ENCODE measurements around the gene TNFRSF8.

TNFRSF8 gene

DNA sequence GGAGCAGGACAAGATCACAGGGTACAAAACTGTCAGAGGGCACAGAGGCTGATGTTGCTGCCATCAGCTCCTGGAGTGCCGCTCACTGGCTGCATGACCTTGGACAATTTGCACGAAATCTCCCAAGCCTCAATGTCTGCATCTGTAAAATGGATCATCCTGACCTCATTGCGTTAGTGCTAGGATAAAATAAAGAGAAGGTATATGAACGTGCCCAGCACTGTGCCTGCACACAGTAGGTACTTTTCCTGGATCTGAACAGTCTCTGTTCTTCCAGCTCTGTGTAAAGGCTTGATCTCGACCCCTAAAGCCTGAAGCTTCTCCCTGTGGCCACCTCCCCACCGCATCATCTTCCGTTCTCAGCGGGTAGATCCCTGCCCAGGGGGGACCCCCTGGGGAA lies 116.6 kb downstream of the TNFRSF8 start:
- in situ Hi-C loops (cut with HindIII; ENCODE audit: low pct_unique_long_range_greater_than_20kb, low sequenced_read_pairs) = no loop called here
- TF ChIP-seq JUND (IDR thresholded peaks at IDR 0.05; ENCODE audit: low read depth) = no peak
- DNase-seq (ENCODE audit: low read depth in 1 of 2, low spot score in 1 of 2) = no peak

DNA sequence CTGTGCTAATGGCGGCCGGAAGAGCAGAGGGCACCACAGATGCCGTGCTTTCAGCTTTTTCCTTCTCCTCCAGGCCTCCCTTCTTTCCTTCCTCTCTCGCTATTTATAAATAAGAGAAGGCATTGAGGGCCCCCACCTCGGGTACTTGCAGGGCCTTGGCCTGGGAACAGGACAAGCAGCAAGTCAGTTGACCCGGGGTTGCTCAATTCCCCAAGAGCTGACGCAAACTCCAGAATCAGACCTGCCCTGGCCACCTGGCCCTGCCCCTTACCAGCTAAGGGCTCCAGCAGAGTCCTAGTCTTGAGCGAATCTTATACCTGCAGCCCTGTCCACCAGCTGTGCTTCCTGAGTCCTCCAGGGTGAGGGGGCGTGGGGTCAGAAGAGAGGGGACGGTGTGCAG lies 117.2 kb downstream of the TNFRSF8 start:
- in situ Hi-C loops (cut with HindIII; ENCODE audit: low pct_unique_long_range_greater_than_20kb, low sequenced_read_pairs) = no loop called here
- no peak for DNase-seq (ENCODE audit: low read depth in 1 of 2, low spot score in 1 of 2)
- no peak for TF ChIP-seq JUND (IDR thresholded peaks at IDR 0.05; ENCODE audit: low read depth)

DNA sequence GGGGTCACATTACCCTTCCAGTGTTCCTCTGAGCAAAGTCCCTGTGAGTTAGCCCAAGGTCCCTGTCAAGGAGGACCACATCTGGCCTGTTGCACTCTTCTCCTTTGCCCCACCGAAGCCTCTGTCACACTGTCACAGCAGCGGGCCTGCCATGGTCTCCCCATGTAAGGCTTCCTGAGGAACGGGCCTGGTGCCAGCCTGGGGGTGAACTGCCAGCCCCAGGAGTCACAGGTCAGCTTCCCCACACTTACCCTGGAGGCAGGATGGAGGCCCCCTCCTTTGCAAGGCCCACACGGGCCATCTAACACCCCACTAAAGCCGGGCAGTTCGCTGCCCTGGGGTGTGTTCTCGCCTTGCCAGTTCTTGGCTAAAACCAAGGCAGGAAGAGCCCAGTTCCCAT lies 117.8 kb downstream of the TNFRSF8 start:
- no peak for DNase-seq (ENCODE audit: low read depth in 1 of 2, low spot score in 1 of 2)
- no peak for TF ChIP-seq JUND (IDR thresholded peaks at IDR 0.05; ENCODE audit: low read depth)
- in situ Hi-C loops (cut with HindIII; ENCODE audit: low pct_unique_long_range_greater_than_20kb, low sequenced_read_pairs) = no loop called here

DNA sequence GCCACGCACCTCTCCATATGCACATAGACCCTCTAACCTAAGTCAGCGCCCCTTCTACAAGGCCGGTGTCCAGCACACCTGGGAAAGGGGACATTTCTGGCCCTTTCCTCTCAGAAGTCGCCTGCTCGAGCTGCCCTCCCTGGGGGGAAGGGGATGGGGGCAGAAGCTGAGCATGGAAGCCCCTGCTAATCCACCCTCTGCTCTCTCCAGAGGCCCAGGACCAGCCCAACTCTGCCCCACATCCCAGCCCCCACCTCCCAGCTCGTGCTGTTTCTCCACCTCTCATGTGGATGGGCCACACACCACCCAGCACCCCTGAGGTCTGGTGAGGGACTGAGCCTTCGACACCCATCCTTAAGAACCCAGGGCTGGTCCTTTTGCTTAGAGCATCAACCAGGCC lies 118.5 kb downstream of the TNFRSF8 start:
- no peak for TF ChIP-seq JUND (IDR thresholded peaks at IDR 0.05; ENCODE audit: low read depth)
- in situ Hi-C loops (cut with HindIII; ENCODE audit: low pct_unique_long_range_greater_than_20kb, low sequenced_read_pairs) = no loop called here
- no peak for DNase-seq (ENCODE audit: low read depth in 1 of 2, low spot score in 1 of 2)

DNA sequence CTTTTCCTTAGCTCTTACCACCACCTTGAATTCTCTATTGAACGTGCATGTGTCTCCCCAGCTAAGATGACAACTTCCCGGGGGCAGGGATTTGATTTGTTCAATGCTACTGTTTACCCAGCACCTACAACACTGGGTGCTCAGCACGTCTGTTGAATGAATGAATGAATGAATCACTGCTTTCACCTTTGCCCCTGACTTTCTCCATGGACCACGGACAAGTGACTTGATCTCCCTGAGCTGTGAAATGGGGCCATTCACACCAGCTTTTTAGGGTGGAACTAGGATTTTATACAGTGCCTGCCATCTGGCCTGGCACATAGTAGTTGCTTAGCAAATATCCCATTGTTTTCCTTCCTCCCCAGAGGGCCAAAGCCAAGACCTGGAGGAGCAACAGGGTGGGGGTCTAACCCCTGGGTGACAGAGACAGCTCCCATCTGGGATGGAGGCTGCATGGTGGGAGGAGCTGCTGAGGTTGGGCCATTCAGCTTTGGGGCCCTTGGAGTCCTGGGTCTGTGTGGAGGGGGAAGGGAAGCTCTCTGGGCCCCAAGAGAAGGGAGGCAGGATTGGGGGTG lies 119.4 kb downstream of the TNFRSF8 start:
- in situ Hi-C loops (cut with HindIII; ENCODE audit: low pct_unique_long_range_greater_than_20kb, low sequenced_read_pairs) = no loop called here
- TF ChIP-seq JUND (IDR thresholded peaks at IDR 0.05; ENCODE audit: low read depth) = no peak
- DNase-seq (ENCODE audit: low read depth in 1 of 2, low spot score in 1 of 2) = no peak

DNA sequence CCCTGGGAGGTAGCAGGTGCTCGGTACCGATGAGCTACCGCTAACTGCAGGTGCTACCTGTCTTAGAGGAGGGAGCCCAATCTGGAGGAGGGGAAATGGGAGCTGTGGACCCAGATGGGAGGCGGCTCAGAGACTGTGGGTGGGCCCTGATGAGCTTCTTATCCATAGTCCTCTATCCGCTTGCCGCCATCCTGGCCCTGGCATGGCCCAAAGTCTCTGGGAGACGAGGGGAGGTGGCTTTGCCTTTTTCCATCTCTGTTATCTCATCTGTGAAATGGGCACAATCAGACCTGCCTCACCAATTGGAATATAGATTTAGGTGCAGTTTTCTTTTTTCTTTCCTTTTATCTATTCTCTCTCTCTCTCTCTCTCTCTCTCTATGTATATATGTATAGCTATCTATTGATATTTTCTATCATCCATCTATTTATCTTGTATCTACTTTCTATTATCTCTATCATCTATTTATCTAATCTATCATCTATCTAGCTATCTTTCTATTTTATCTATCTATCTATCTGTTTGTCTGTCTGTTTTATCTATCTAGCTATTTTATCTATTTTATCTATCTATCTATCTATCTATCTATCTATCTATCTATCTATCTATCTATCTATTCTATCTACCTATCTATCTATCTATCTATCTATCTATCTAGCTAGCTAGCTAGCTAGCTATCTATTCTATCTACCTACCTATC lies 120.1 kb downstream of the TNFRSF8 start:
- DNase-seq (ENCODE audit: low read depth in 1 of 2, low spot score in 1 of 2) = no peak
- in situ Hi-C loops (cut with HindIII; ENCODE audit: low pct_unique_long_range_greater_than_20kb, low sequenced_read_pairs) = no loop called here
- TF ChIP-seq JUND (IDR thresholded peaks at IDR 0.05; ENCODE audit: low read depth) = no peak

DNA sequence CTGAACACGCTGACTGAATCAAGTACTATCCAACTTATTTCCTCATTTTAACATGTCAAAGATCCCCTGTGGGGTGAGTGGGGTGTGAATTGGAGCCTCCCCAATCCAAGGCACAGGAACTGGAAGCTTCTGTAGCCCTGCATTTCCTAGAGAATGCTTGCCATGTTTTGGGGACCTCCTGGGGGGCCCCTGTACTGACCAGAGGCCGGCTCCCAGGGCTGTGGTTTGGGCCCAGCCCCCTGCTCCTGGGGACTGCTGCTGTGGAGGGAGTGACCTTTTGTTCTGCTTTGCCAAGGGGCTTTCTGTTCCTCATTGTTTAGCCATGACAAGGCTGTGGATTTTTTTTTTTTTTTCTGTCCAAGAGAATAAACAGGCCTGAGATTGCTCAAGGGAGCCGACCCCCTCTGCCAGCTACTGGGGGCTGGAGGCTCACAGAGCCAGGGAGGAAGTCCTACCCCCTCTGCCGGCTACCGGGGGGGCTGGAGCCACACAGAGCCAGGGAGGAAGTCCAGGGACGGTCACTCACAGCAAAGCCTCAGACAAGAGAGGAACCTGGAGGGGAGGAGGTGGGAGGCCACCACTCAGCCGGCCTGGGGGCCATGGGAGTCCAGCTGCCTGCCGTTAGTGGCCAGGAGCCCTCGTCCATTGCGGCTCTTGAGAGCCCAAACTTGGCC lies 121.0 kb downstream of the TNFRSF8 start:
- no peak for TF ChIP-seq JUND (IDR thresholded peaks at IDR 0.05; ENCODE audit: low read depth)
- DNase-seq (ENCODE audit: low read depth in 1 of 2, low spot score in 1 of 2) = no peak
- in situ Hi-C loops (cut with HindIII; ENCODE audit: low pct_unique_long_range_greater_than_20kb, low sequenced_read_pairs) = no loop called here

DNA sequence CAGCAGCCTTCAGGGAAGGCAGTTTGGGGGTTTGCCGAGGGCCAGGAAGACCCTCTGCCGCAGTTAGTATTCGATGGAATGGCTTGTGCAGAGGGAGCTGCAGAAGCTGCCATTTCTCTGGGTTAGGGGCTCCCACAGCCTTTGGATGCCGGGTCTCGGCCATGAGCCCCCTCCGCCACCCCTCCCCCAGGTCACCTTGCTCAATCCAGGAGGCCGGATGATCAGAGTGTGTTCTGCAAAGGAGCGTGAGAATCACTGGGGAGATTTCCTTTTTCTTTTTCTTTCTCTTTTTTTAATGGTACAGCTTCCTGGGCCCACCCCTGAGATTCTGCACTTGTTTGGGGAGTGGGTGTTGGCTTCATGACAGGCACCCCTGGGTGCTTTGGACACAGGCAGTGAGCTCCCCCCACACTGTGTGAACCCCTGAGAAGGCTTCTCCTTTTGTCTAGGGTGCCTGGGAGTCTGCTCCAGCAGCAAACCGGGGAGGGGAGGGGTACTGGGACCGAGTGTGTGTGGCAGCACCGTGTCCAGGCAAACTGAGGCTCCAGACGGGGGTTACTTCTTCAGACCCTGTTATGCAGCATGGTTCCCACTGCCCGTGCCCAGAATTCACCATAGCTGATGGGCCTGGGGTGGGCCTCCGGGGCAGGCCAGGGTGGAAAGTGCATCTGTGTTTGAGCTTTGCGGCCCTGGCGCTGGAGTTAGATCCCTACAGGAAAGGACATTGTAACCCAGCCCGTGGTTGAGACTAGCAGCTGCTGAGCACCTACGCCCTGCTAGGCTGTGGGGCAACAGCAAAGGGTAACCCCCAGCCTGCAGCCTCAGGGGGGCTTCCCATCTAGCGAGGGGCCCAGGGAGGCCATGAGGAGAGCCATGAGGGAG lies 122.2 kb downstream of the TNFRSF8 start:
- TF ChIP-seq JUND (IDR thresholded peaks at IDR 0.05; ENCODE audit: low read depth) = no peak
- no peak for DNase-seq (ENCODE audit: low read depth in 1 of 2, low spot score in 1 of 2)
- in situ Hi-C loops (cut with HindIII; ENCODE audit: low pct_unique_long_range_greater_than_20kb, low sequenced_read_pairs) = no loop called here

DNA sequence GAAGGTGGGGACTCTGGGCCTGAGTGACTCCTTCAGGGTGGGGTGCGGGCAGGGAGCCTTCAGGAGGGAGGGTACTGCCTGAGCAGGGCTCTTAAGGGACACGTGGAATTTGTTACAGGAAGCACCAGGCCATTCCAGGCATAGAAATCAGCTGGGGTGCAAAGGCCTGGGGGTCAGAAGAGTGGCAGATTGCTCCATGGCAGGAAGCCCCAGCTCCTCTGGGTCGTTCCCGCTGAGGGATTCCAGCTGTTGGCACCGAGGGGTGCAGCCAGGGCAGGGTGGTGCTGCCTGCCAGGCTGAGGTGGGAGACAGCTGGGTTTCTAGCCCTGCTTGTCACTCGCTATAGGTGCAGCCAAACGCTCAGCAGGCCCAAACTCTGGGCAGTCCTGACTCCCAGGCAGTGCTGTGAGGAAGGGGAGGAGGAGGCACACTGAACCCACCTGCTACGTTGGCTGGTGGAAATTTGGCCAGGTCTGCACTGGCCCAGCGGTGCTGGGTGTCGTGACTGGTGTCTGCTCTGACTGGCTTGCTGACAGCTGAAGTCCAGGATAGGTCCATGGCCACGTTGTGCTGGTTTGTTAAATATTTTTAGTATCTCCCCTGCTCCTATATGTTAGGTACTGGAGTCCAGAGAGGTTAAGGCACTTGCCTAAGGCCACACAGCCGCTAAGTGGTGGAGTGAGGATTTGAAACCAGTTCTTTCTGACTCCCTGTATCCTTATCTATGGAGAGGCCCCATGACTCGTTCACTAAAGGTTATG lies 123.0 kb downstream of the TNFRSF8 start:
- TF ChIP-seq JUND (IDR thresholded peaks at IDR 0.05; ENCODE audit: low read depth) = no peak
- no peak for DNase-seq (ENCODE audit: low read depth in 1 of 2, low spot score in 1 of 2)
- in situ Hi-C loops (cut with HindIII; ENCODE audit: low pct_unique_long_range_greater_than_20kb, low sequenced_read_pairs) = no loop called here

DNA sequence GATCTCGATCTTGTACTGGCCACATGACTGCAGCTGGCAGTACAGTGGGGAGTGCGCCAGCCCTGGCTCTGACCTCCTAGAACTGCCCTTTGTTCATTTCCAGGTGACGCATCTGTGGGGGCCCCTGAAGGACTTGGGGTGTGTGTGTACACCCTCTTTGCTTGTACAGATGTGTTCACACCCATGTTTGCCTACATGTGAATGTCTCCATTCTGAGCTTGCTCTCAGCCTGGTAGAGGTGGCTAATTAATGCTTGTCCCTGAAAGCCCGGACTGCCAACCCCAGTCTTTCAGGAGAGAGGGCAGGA lies 123.5 kb downstream of the TNFRSF8 start:
- DNase-seq (ENCODE audit: low read depth in 1 of 2, low spot score in 1 of 2) = no peak
- in situ Hi-C loops (cut with HindIII; ENCODE audit: low pct_unique_long_range_greater_than_20kb, low sequenced_read_pairs) = no loop called here
- TF ChIP-seq JUND (IDR thresholded peaks at IDR 0.05; ENCODE audit: low read depth) = no peak

DNA sequence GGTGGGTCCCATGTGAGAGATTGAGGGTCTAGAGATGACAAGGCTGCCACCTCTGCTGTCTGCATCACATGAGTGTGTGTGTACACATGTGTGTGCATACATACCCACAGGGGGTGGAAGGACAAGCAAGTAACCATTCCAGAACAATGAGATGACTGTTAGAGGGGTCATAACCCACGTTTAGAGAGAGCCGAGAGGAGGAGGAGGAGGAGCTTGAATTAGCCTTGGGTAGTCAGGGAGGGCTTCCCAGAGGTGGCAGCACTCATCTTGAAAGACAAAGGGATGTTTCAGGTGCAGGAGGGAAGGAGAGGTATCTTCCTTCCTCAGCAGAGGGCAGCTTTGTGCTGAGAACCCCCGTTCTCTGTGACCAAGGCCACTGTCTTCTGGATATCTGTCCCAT lies 125.0 kb downstream of the TNFRSF8 start:
- DNase-seq (ENCODE audit: low read depth in 1 of 2, low spot score in 1 of 2) = no peak
- TF ChIP-seq JUND (IDR thresholded peaks at IDR 0.05; ENCODE audit: low read depth) = no peak
- in situ Hi-C loops (cut with HindIII; ENCODE audit: low pct_unique_long_range_greater_than_20kb, low sequenced_read_pairs) = no loop called here

DNA sequence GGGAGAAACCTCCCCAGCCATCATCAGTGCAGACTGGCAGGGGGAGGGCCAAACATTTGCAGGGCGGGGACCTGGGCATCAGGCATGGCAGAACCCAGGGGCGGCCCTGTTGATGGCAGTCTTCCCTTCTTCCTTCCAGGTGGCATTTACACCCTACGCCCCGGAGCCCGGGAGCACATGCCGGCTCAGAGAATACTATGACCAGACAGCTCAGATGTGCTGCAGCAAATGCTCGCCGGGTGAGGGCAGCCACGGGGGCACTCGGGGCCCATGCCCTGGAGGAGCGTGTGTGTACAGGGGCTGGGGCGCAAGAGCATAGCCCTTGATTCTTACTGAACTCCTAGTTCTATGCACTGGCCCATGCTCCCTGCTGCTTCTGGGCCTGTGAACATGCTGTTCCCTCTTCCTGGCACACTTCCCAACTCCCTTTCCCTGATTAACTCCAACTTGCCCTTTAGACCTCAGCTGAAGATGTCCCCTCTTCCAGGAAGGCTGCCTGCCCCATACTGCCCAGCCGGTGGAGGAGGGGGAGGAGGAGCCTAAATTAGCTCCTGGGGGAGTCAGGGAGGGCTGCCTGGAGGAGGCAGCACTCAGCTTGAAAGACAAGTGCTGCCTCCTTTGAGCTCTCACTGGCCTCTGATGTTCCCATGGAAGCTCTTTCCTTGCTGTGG lies 125.7 kb downstream of the TNFRSF8 start:
- DNase-seq (ENCODE audit: low read depth in 1 of 2, low spot score in 1 of 2) = no peak
- no peak for TF ChIP-seq JUND (IDR thresholded peaks at IDR 0.05; ENCODE audit: low read depth)
- in situ Hi-C loops (cut with HindIII; ENCODE audit: low pct_unique_long_range_greater_than_20kb, low sequenced_read_pairs) = no loop called here
